ENCODE results near the gene LIMCH1. TPM values are rescaled to one million over a fixed set of nuclear protein-coding genes. Genes with fewer than 3 reads are reported as not detected.

Gene LIMCH1, protein sequence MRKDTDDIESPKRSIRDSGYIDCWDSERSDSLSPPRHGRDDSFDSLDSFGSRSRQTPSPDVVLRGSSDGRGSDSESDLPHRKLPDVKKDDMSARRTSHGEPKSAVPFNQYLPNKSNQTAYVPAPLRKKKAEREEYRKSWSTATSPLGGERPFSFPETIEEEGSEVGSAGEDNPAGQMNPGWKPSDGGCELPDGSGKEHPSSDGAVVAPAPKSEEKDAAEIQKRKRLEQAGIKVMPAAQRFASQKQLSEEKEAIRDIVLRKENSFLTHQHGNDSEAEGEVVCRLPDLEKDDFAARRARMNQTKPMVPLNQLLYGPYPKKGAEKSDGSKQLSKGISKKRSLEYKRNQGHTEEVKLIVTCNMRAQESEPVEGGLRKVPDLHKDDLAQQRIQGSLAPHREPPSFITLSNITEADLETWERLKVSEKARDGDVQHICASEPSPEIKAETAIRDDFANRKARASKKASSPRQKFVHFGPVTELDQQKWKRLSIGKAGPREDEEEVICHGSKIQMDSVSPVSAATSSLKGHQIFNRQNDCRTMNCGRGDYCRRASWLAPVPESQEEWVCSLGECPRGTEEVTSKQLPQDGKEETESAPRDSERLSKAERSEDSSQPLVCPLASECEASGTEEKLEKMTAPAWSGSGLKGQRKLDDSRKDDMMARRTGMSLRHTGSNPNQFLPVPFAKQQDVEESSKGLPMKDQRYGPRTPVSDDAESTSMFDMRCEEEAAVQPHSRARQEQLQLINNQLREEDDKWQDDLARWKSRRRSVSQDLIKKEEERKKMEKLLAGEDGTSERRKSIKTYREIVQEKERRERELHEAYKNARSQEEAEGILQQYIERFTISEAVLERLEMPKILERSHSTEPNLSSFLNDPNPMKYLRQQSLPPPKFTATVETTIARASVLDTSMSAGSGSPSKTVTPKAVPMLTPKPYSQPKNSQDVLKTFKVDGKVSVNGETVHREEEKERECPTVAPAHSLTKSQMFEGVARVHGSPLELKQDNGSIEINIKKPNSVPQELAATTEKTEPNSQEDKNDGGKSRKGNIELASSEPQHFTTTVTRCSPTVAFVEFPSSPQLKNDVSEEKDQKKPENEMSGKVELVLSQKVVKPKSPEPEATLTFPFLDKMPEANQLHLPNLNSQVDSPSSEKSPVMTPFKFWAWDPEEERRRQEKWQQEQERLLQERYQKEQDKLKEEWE (N-terminal part only)
- total RNA-seq, result 4.6 and 9.8 TPM in 2 replicates

DNA sequence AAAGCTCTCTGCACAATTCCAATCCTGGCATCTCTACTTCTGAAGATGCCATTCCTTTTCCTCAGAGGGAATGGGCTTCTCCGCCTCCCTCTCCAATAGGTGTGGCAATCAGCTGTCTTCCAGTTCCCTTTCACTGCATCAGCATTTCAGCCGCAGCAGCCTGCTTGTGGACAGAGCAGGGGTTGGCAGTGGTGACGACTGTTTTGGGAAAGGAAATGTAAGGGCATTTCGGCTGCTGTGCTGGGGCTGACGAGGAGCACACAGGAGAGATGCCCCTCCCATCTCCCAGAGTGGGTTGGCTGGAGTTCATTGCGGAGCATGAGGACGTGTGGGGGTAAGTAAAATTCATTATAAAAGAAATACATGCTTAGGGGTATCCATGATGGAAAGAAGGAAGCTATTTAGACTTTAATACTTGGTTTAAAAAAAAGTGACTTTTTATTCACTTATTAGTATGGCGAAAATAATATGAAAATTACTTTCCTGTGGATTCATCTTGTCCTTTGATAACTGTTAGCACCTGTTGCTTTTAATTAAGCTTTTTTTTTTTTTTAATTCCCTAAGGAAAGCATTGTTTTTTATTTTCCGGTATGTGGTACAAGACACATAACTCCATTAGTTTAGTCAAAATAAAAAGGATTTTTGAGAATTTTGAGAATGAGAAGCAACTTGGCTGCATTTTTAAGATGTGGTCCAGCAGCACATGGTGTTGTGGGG lies at the start of gene LIMCH1:
Gene LIMCH1 (plus strand): TSS at position 141 of the 717 bp plus-strand sequence. CDS start 67,839 bp downstream, outside the sequence.

DNA sequence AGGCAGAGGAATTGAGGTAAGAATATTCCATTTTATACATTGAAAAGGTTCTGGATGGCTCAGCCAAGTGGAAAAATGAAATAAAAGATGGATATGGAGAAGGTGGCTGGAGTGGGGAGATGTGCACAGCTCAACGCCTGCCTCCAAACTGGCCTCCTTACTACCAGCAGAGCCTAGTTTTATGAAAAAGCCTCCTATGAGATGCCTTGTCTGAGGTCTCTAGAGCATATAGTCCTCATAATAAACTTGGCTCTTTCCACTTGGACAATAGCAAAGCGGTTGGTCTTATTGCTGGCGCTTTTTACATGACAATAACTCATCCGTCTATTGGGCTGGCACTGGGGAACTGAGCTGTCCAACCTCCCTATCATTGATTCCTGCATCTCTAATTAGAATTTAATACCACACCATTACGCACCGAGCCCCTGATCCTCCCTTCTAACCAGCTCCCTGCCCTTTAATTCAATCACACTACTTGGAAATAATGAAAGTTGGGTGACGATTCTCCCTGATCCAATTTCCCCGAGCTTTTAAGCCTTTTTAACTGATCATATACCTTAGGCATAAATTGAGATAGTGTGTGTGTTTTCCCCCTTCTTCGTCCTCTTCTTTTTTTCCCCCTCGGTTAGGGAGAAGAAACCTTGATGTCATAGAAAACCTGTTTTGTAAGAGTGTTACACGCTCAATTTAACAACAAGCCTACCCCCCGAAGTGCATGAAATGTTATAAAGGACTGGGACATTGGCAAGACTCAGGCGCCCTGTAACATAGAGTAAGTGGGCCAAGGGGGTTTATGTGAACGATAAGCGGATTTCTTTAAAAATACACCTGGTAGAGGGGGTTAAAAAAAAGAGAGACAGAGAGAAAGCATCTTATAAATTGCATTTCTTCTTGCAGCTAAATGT lies 210.9 kb downstream of the LIMCH1 start, which contains the start of gene PHOX2B:
Gene PHOX2B (minus strand): TSS at position 155 of the 905 bp plus-strand sequence. CDS start 115 bp downstream, at position 40.

Other genes starting within 250 kb of the LIMCH1 start
- not detected in 2 replicates for gene PHOX2B, start 210.6 kb downstream of the LIMCH1 start, total RNA-seq

All from cardiac ventricle fibroblast (primary cell).